Measurements from ENCODE around the gene ERBB4. TPM values are rescaled to one million over a fixed set of nuclear protein-coding genes. Genes with fewer than 3 reads are reported as not detected.

ERBB4 gene
- total RNA-seq, 1 experiment from 2014 or later, result under 0.01 TPM

DNA sequence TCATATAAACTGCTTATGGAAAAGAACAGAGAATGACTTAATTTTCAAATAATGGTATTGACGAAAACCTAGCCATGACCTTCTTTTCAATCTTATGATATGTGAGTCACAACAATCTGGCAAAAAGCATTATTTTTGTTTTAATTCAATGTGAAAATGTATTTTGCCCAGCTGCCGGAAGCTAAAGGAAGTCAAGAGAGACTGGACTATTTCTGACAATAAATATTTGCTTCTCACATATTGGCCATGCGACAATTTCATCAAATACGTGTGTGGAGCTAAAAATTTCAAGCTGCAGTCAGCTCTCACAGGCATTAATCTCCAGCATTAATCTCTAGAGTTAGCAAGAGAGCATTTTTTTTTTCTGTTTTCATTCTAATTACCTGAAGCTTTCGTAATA lies 1101.2 kb downstream of the ERBB4 start:
- DNase-seq (ENCODE audit: low read depth in 1 of 2, low spot score in 2 of 2), result no peak
- H3K9me3 ChIP-seq (replicated peaks), result no peaks in the 10 kb centered on the region

DNA sequence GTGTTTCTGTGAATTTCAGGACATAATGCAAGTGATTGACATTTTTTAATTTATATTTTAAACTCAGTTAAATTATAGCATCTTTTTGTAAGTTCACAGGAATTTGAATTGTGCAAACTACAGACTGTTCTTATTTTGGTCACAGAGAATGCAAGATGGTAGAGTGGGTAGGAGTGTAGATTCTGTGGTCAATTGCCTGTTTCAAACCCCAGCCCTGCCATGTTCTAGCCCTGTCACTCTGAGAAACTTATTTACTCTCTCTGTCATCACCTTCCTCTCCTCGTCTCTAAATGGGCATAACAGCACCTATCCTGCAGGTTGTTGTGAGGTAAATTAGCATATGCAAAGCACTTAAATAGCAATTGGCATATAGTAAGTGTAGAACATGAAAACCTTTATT lies 1102.4 kb downstream of the ERBB4 start:
- H3K9me3 ChIP-seq (replicated peaks), result no peaks in the 10 kb centered on the region

More for the DNA sequence above, 1101.2 kb downstream of the ERBB4 start:
- Histone ChIP-seq H3K4me3 (no peak overlapping the region), H3K4me1 (replicated peaks) (no peaks in the 10 kb centered on the region), H3K27ac (no peak overlapping the region), H3K36me3 (no peaks in the 10 kb centered on the region), H3K27me3 (replicated peaks) (no peaks in the 10 kb centered on the region)

GRCh38 chr2:211435331-211435730 lies 1103.3 kb downstream of the ERBB4 start:
- H3K4me1 ChIP-seq (replicated peaks), result no peaks in the 10 kb centered on the region
- no peak for DNase-seq (ENCODE audit: low read depth in 1 of 2, low spot score in 2 of 2)
- no peaks in the 10 kb centered on the region for H3K9me3 ChIP-seq (replicated peaks)
- H3K27me3 ChIP-seq (replicated peaks), result no peaks in the 10 kb centered on the region
- H3K4me3 ChIP-seq, result no peak overlapping the region
- no peaks in the 10 kb centered on the region for H3K36me3 ChIP-seq
- no peak overlapping the region for H3K27ac ChIP-seq

More for the DNA sequence above, 1102.4 kb downstream of the ERBB4 start:
- DNase-seq (ENCODE audit: low read depth in 1 of 2, low spot score in 2 of 2), result no peak
- Histone ChIP-seq H3K27me3 (replicated peaks) (no peaks in the 10 kb centered on the region), H3K4me3 (no peak overlapping the region), H3K27ac (no peak overlapping the region), H3K4me1 (replicated peaks) (no peaks in the 10 kb centered on the region), H3K36me3 (no peaks in the 10 kb centered on the region)

GRCh38 chr2:211434773-211435172 lies 1103.8 kb downstream of the ERBB4 start:
- Histone ChIP-seq H3K36me3 (no peaks in the 10 kb centered on the region), H3K27me3 (replicated peaks) (no peaks in the 10 kb centered on the region), H3K27ac (no peak overlapping the region), H3K4me3 (no peak overlapping the region), H3K9me3 (replicated peaks) (no peaks in the 10 kb centered on the region; the same call in 1 of the 2 replicates), H3K4me1 (replicated peaks) (no peaks in the 10 kb centered on the region)
- no peak for DNase-seq (ENCODE audit: low read depth in 1 of 2, low spot score in 2 of 2)

GRCh38 chr2:211429256-211429920 lies 1109.2 kb downstream of the ERBB4 start:
- Histone ChIP-seq H3K27ac (no peak overlapping the region), H3K36me3 (no peaks in the 10 kb centered on the region), H3K4me3 (no peak overlapping the region), H3K27me3 (replicated peaks) (no peaks in the 10 kb centered on the region), H3K4me1 (replicated peaks) (no peaks in the 10 kb centered on the region), H3K9me3 (replicated peaks) (no peaks in the 10 kb centered on the region; the same call in 1 of the 2 replicates)
- no peak for DNase-seq (ENCODE audit: low read depth in 1 of 2, low spot score in 2 of 2)

DNA sequence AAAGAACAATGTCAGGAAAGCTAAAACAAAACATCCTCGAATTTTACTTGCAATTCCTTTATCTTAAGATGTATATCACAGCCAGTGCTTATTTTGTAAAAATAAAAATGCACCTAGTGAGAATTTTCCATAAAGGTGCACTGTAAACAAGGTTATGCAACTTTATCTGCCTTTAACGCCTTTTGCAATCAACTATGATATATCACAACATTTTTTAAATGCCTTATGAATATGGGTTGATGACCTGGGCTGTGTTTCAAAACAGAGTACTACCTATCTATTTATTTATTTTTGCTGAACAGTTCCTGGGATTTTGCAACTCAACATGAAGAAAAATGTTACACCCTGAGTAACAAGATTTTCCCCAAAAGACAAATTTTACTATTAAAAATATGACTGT lies 1112.4 kb downstream of the ERBB4 start:
- Histone ChIP-seq H3K4me3 (no peak overlapping the region), H3K27ac (no peak overlapping the region), H3K4me1 (replicated peaks) (no peaks in the 10 kb centered on the region), H3K27me3 (replicated peaks) (no peaks in the 10 kb centered on the region), H3K36me3 (no peaks in the 10 kb centered on the region), H3K9me3 (replicated peaks) (no peaks in the 10 kb centered on the region; the same call in 1 of the 2 replicates)
- DNase-seq (ENCODE audit: low read depth in 1 of 2, low spot score in 2 of 2), result no peak

GRCh38 chr2:211423018-211423417 lies 1115.6 kb downstream of the ERBB4 start:
- H3K4me3 ChIP-seq, result no peak overlapping the region
- no peak for DNase-seq (ENCODE audit: low read depth in 1 of 2, low spot score in 2 of 2)
- no peak overlapping the region for H3K27ac ChIP-seq

DNA sequence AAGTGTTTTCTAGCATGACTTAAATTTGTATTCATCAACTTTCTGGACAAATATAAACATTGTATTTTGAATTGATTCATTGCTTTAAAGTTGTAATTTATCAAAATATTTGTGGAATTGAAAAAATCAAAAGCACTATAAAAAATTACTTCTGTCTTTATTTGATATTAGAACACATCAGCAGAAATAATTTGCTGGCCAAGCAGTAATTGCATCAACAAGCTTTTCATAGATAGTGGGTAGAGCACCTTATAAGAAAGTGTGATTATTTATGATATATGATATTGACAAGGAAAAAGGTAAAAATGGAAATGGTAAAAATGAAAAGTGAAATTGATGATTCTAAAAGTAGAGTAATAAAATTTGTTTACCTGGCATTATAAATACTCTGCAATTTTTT lies 1121.1 kb downstream of the ERBB4 start:
- H3K4me1 ChIP-seq (replicated peaks), result no peaks in the 10 kb centered on the region
- no peak for DNase-seq (ENCODE audit: low read depth in 1 of 2, low spot score in 2 of 2)
- no peaks in the 10 kb centered on the region for H3K27me3 ChIP-seq (replicated peaks)
- H3K9me3 ChIP-seq (replicated peaks), result no peaks in the 10 kb centered on the region
- no peak overlapping the region for H3K4me3 ChIP-seq
- H3K36me3 ChIP-seq, result no peaks in the 10 kb centered on the region
- H3K27ac ChIP-seq, result no peak overlapping the region

More at GRCh38 chr2:211423018-211423417, 1115.6 kb downstream of the ERBB4 start:
- no peaks in the 10 kb centered on the region for H3K36me3 ChIP-seq
- H3K27me3 ChIP-seq (replicated peaks), result no peaks in the 10 kb centered on the region
- H3K9me3 ChIP-seq (replicated peaks), result no peaks in the 10 kb centered on the region
- H3K4me1 ChIP-seq (replicated peaks), result no peaks in the 10 kb centered on the region

DNA sequence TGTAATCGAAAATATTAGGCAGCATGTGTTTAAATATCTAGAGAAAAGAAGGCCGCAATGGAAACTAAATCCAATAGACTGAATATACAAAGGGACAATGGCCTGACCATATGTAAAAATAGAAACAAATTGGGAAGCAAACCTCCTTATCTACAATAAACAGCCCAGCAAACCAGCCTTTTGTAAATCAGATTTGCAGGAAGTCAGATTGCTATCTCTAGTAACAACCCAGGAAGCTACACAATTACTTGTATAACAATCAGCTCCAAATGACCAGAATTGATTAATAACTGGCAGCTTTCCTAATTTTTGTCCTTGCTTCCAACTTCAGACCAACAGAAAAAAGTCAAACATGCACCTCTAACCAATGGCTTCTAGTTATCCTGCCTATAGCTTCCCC lies 1122.2 kb downstream of the ERBB4 start:
- Histone ChIP-seq H3K27me3 (replicated peaks) (no peaks in the 10 kb centered on the region), H3K9me3 (replicated peaks) (no peaks in the 10 kb centered on the region), H3K4me3 (no peak overlapping the region)

GRCh38 chr2:211413746-211414145 lies 1124.9 kb downstream of the ERBB4 start:
- Histone ChIP-seq H3K4me3 (no peak overlapping the region), H3K27ac (no peak overlapping the region), H3K36me3 (no peaks in the 10 kb centered on the region), H3K27me3 (replicated peaks) (no peaks in the 10 kb centered on the region), H3K4me1 (replicated peaks) (no peaks in the 10 kb centered on the region), H3K9me3 (replicated peaks) (no peaks in the 10 kb centered on the region)
- DNase-seq (ENCODE audit: low read depth in 1 of 2, low spot score in 2 of 2), result no peak

More for the DNA sequence above, 1122.2 kb downstream of the ERBB4 start:
- Histone ChIP-seq H3K4me1 (replicated peaks) (no peaks in the 10 kb centered on the region), H3K27ac (no peak overlapping the region), H3K36me3 (no peaks in the 10 kb centered on the region)
- no peak for DNase-seq (ENCODE audit: low read depth in 1 of 2, low spot score in 2 of 2)

DNA sequence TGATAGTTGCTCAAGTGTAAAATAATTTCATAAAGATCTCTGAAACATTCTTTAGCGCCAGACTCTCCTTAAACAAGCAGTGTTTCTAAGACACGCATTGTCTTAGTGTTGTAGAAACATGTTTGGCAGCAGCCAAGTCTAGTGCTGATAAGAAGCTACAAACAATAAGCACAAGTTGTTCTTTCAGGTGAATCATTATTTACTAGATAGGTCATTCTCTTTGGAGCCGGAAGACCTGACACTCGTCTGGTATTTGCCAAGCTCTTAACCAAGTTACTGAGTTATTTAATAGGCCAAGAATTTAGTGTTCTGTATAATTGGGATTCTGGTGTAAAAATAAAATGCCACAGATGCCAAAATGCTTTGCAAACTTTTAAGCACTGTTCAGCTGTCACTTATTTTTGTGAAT lies 1130.1 kb downstream of the ERBB4 start:
- H3K27me3 ChIP-seq (replicated peaks), result no peaks in the 10 kb centered on the region
- H3K4me3 ChIP-seq, result no peak overlapping the region
- no peaks in the 10 kb centered on the region for H3K4me1 ChIP-seq (replicated peaks)
- H3K36me3 ChIP-seq, result no peaks in the 10 kb centered on the region
- DNase-seq (ENCODE audit: low read depth in 1 of 2, low spot score in 2 of 2), result no peak
- H3K9me3 ChIP-seq (replicated peaks), result no peaks in the 10 kb centered on the region
- no peak overlapping the region for H3K27ac ChIP-seq

DNA sequence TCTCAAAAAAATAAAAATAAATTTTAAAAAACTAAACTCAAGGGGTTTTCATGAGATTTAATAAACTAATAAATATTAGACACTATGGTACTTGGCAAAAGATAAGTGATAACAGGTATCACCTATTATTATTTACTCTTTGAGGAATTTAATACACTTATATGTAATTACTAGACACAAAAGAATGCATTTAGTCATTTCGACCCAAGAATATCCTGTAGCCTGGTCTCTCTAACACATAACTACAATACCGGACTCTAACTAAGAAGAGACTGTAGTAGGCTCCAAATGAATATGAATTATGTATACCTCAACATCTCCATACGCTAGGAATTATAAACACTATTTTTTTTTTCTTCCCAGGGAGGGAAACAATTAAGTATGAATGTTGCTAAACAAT lies 1131.5 kb downstream of the ERBB4 start:
- no peaks in the 10 kb centered on the region for H3K4me1 ChIP-seq (replicated peaks)
- H3K4me3 ChIP-seq, result no peak overlapping the region
- H3K36me3 ChIP-seq, result no peaks in the 10 kb centered on the region
- no peaks in the 10 kb centered on the region for H3K27me3 ChIP-seq (replicated peaks)
- H3K9me3 ChIP-seq (replicated peaks), result no peaks in the 10 kb centered on the region
- DNase-seq (ENCODE audit: low read depth in 1 of 2, low spot score in 2 of 2), result no peak
- H3K27ac ChIP-seq, result no peak overlapping the region

DNA sequence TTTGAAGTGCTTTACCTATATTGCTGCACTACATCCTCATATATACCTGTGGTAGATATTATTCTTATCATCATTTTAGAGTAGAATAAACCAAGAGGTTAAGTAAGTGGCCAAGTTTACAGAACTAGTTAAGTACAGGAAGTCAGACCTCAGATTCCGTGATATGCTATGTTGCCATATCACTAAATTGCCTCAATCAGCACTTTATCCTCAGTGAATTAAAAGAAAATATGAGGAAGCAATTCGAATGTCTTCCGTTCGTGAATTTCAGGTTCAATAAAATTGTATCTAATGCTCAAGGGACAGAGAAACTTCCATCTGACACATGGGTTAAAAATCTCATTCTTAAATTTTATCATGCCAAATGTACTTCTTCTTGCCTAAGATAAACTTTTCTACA lies 1133.6 kb downstream of the ERBB4 start:
- Histone ChIP-seq H3K9me3 (replicated peaks) (no peaks in the 10 kb centered on the region), H3K27me3 (replicated peaks) (no peaks in the 10 kb centered on the region), H3K4me1 (replicated peaks) (no peaks in the 10 kb centered on the region), H3K36me3 (no peaks in the 10 kb centered on the region), H3K4me3 (no peak overlapping the region), H3K27ac (no peak overlapping the region)
- DNase-seq (ENCODE audit: low read depth in 1 of 2, low spot score in 2 of 2), result no peak

DNA sequence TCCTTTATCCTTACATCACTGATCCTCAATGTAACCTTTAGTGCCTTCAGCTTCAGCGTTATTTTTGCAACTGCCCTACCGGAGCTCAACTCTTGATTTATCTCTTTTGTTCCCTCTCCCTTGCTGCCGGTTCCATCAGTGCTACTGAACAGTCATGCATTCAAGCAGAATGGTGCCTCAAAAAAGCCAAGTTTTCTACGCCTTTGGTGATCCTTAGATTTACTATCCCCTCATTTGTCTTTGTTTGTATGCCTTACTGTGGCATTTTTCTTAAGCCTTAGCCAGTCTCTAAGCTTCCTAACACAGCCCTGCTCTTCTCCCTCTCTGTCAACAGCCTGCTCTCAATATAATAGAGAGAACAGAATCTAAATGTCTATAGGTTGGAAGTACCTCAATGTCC lies 1134.5 kb downstream of the ERBB4 start:
- no peak for DNase-seq (ENCODE audit: low read depth in 1 of 2, low spot score in 2 of 2)
- Histone ChIP-seq H3K27me3 (replicated peaks) (no peaks in the 10 kb centered on the region), H3K4me3 (no peak overlapping the region), H3K4me1 (replicated peaks) (no peaks in the 10 kb centered on the region), H3K27ac (no peak overlapping the region), H3K9me3 (replicated peaks) (no peaks in the 10 kb centered on the region), H3K36me3 (no peaks in the 10 kb centered on the region)

DNA sequence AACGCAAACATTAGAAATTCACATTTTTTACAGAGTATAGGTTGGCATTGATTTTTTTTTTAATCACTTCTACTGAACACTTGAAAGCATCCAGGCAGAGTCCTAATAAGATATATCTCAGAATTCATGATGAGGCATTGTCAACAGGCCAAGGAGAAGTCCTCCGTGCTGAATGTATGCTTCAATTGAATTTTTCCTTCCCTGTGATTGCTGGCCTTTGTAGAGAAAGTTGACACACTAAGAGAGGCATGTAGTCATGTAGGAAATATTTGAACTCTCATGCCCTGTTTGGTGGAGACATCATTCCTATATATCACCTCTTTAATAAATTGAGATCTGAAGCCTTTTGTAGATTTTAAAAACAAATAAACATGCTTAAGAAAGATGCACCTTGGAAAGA lies 1137.3 kb downstream of the ERBB4 start:
- DNase-seq (ENCODE audit: low read depth in 1 of 2, low spot score in 2 of 2), result no peak
- H3K4me1 ChIP-seq (replicated peaks), result no peaks in the 10 kb centered on the region
- H3K27ac ChIP-seq, result no peak overlapping the region
- no peaks in the 10 kb centered on the region for H3K27me3 ChIP-seq (replicated peaks)
- no peaks in the 10 kb centered on the region for H3K36me3 ChIP-seq
- no peak overlapping the region for H3K4me3 ChIP-seq
- H3K9me3 ChIP-seq (replicated peaks), result no peaks in the 10 kb centered on the region
